Neural progenitor cell (in vitro differentiated cells): ENCODE measurements around the gene PNPLA7. TPM values are rescaled to one million over a fixed set of nuclear protein-coding genes. Genes with fewer than 3 reads are reported as not detected.
A peak's percentile ranks its signal among the peaks of the same experiment; 100 is the strongest.
"Not testable (repeated sequence)": the region's sequence is repeated elsewhere in the genome, so short reads cannot be mapped to it uniquely, and the experiment has no call there.

Experiments used
- DNase-seq: peaks from one replicate; pipeline ENCODE4 v3.0.0-alpha.2; 2016; ENCODE audit warnings: low spot score
- H2AFZ ChIP-seq: fragments of 200-600 bp; sonication (generic); replicated peaks from 2 replicates; pipeline ENCODE4 v1.6.1; 2016; ENCODE audit warnings: antibody characterized with exemption
- H3F3A ChIP-seq: fragments of 200-600 bp; sonication (generic); 2 replicates; pipeline ENCODE4 v1.6.1; 2016; ENCODE audit warnings: antibody characterized with exemption, low read depth
- H3K27ac ChIP-seq: fragments of 200-600 bp; sonication (generic); 2 replicates; pipeline ENCODE4 v1.5.1; 2016; ENCODE audit warnings: mild to moderate bottlenecking
- H3K27me3 ChIP-seq: fragments of 200-600 bp; sonication (generic); 2 replicates; pipeline ENCODE4 v1.6.1; 2016; ENCODE audit warnings: mild to moderate bottlenecking, moderate library complexity
- H3K36me3 ChIP-seq: fragments of 200-600 bp; sonication (generic); 2 replicates; pipeline ENCODE4 v1.5.1; 2016
- H3K4me1 ChIP-seq: fragments of 200-600 bp; sonication (generic); 2 replicates; pipeline ENCODE4 v1.6.1; 2016; ENCODE audit warnings: mixed run types
- H3K4me2 ChIP-seq: fragments of 200-600 bp; sonication (generic); 2 replicates; pipeline ENCODE4 v1.6.1; 2016
- H3K4me3 ChIP-seq: fragments of 200-600 bp; sonication (generic); 2 replicates; pipeline ENCODE4 v1.5.1; 2016
- H3K79me2 ChIP-seq: fragments of 200-600 bp; sonication (generic); 2 replicates; pipeline ENCODE4 v1.6.1; 2016; ENCODE audit warnings: low read depth
- H3K9ac ChIP-seq: fragments of 200-600 bp; sonication (generic); 2 replicates; pipeline ENCODE4 v1.6.1; 2016
- H3K9me3 ChIP-seq: fragments of 200-600 bp; sonication (generic); 2 replicates; pipeline ENCODE4 v1.5.1; 2016; ENCODE audit warnings: low read depth
- H4K20me1 ChIP-seq: fragments of 200-600 bp; sonication (generic); 2 replicates; pipeline ENCODE4 v1.6.1; 2016; ENCODE audit warnings: low read depth
- H3K27ac Mint-ChIP-seq: 3 replicates; pipeline ENCODE4 v1.8.0; 2021; ENCODE audit warnings: mixed read lengths
- H3K27me3 Mint-ChIP-seq: 2 replicates; pipeline ENCODE4 v1.8.0; 2022; ENCODE audit warnings: low read depth, mild to moderate bottlenecking, inconsistent platforms, moderate library complexity, mixed read lengths; ENCODE audit not compliant: insufficient read depth
- H3K36me3 Mint-ChIP-seq: 3 replicates; pipeline ENCODE4 v1.8.0; 2021; ENCODE audit warnings: mixed read lengths
- H3K4me1 Mint-ChIP-seq: 3 replicates; pipeline ENCODE4 v1.8.0; 2021; ENCODE audit warnings: mixed read lengths
- H3K4me3 Mint-ChIP-seq: 3 replicates; pipeline ENCODE4 v1.8.0; 2021; ENCODE audit warnings: mild to moderate bottlenecking, moderate library complexity, mixed read lengths
- H3K9me3 Mint-ChIP-seq: 3 replicates; pipeline ENCODE4 v1.8.0; 2020; ENCODE audit warnings: mixed read lengths
- CTCF ChIP-seq: fragments of 200-600 bp; sonication (generic); IDR thresholded peaks from 2 replicates; pipeline ENCODE4 v1.5.1; 2017; ENCODE audit warnings: antibody characterized with exemption, mild to moderate bottlenecking
- EZH2 ChIP-seq: fragments of 200-600 bp; sonication (generic); IDR thresholded peaks from 2 replicates; pipeline ENCODE4 v1.6.1; 2017; ENCODE audit warnings: antibody characterized with exemption, mild to moderate bottlenecking, moderate library complexity
- EZH2phosphoT487 ChIP-seq: fragments of 200-600 bp; sonication (generic); IDR thresholded peaks from 2 replicates; pipeline ENCODE4 v1.6.1; 2017; ENCODE audit warnings: antibody characterized with exemption
- total RNA-seq: library from RNA; depleted of rRNA; stranded (reverse); fragments of >200 nt; gene quantifications from 2 replicates; pipeline ENCODE4 v1.2.3, GENCODE V29; 2015; ENCODE audit warnings: low replicate concordance

PNPLA7 gene
- total RNA-seq, 1 donor from 2014 or later = 0.13 TPM

- H3K27ac ChIP-seq = no peak overlapping the region
Measured at GRCh38 chr9:137535120-137535428, 15.1 kb downstream of the PNPLA7 start.

DNA sequence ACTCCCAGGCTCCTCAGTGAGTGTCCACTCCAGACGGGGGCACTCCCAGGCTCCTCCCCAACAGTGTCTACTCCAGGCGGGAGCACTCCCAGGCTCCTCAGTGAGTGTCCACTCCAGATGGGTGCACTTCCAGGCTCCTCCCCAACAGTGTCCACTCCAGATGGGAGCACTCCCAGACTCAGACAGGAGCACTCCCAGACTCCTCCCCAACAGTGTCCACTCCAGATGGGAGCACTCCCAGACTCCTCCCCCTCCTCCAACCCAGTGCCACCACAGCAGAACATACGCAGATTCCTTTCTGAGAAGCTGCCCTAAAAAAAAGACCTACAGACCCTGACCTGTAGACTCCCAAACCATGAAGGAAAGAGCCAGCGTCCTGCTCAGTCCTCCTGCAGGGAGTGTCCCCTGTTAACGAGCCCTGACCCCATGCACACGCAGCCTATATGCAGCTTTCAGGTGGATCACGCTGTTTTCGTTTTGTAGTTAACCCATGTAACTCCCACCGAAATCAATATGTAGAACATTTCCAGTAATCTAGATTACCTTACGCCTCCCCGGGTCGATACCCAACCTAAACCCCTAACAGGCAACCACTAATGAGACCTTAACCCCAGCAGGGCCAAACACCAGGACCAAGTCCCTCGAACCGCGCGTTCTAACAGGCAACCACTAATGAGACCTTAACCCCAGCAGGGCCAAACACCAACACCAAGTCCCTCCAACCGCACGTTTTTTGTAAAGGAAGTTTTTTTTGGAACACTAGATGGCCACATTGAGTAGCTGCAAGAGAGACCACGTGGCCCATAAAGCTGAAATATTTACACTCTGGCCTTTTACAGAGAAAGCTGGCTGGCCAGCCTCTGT lies 15.7 kb downstream of the PNPLA7 start:
- Mint-ChIP-seq H3K27ac (peak overlapping the region; percentile 84), H3K27me3 (no peaks in the 10 kb centered on the region), H3K9me3 (peaks cover 3% of the 10 kb centered on the region), H3K36me3 (peaks cover 3% of the 10 kb centered on the region), H3K4me1 (peaks cover 9% of the 10 kb centered on the region), H3K4me3 (peak overlapping the region; percentile 72)
- Histone ChIP-seq H3K4me2 (no peak overlapping the region), H3F3A (no peaks in the 10 kb centered on the region), H3K4me3 (no peak overlapping the region), H3K36me3 (no peaks in the 10 kb centered on the region), H3K79me2 (no peaks in the 10 kb centered on the region), H3K9me3 (no peaks in the 10 kb centered on the region), H3K27me3 (no peaks in the 10 kb centered on the region), H3K27ac (no peak overlapping the region), H3K4me1 (no peaks in the 10 kb centered on the region), H3K9ac (no peak overlapping the region), H4K20me1 (no peaks in the 10 kb centered on the region), H2AFZ (peak overlapping the region; percentile 89)
- DNase-seq = peak; percentile 52
- peak; percentile 59 for TF ChIP-seq CTCF
- TF ChIP-seq EZH2 = no peak

More at GRCh38 chr9:137535120-137535428, 15.1 kb downstream of the PNPLA7 start:
- H3K9me3 Mint-ChIP-seq = peaks cover 3% of the 10 kb centered on the region
- Histone ChIP-seq H3K9ac (no peak overlapping the region), H3K4me2 (no peak overlapping the region), H3K4me3 (no peak overlapping the region), H3K79me2 (no peaks in the 10 kb centered on the region), H3K9me3 (no peaks in the 10 kb centered on the region), H4K20me1 (no peaks in the 10 kb centered on the region), H2AFZ (peak overlapping the region; percentile 89), H3F3A (no peaks in the 10 kb centered on the region), H3K36me3 (no peaks in the 10 kb centered on the region), H3K4me1 (no peaks in the 10 kb centered on the region), H3K27me3 (no peaks in the 10 kb centered on the region)
- H3K27ac Mint-ChIP-seq = no peak overlapping the region
- DNase-seq = no peak
- peaks cover 3% of the 10 kb centered on the region for H3K36me3 Mint-ChIP-seq
- TF ChIP-seq EZH2 (no peak), EZH2phosphoT487 (no peak), CTCF (no peak)
- H3K4me1 Mint-ChIP-seq = peaks cover 9% of the 10 kb centered on the region
- H3K4me3 Mint-ChIP-seq = no peak overlapping the region
- no peaks in the 10 kb centered on the region for H3K27me3 Mint-ChIP-seq

GRCh38 chr9:137532891-137533468 lies 17.2 kb downstream of the PNPLA7 start:
- not testable (repeated sequence) for H3K27me3 ChIP-seq, H3K9me3 ChIP-seq, H3K27me3 Mint-ChIP-seq, H3K4me3 Mint-ChIP-seq, H3K4me2 ChIP-seq, H3K27ac Mint-ChIP-seq, H3K36me3 ChIP-seq, H3K36me3 Mint-ChIP-seq, H3K9me3 Mint-ChIP-seq, H3K4me1 ChIP-seq, H3K9ac ChIP-seq, H3K27ac ChIP-seq, H3K4me3 ChIP-seq, H2AFZ ChIP-seq, H3F3A ChIP-seq, H4K20me1 ChIP-seq, H3K4me1 Mint-ChIP-seq, DNase-seq, H3K79me2 ChIP-seq

GRCh38 chr9:137531099-137531765 lies 19.0 kb downstream of the PNPLA7 start:
- H3K4me3 ChIP-seq = no peak overlapping the region
- no peaks in the 10 kb centered on the region for H3F3A ChIP-seq
- H3K9ac ChIP-seq = no peak overlapping the region
- peaks cover 9% of the 10 kb centered on the region for H3K4me1 Mint-ChIP-seq
- no peak overlapping the region for H3K27ac ChIP-seq
- no peaks in the 10 kb centered on the region for H3K27me3 Mint-ChIP-seq
- DNase-seq = no peak
- TF ChIP-seq CTCF = no peak
- TF ChIP-seq EZH2 = no peak
- TF ChIP-seq EZH2phosphoT487 = no peak
- H3K36me3 ChIP-seq = no peaks in the 10 kb centered on the region
- H4K20me1 ChIP-seq = no peaks in the 10 kb centered on the region
- H3K4me1 ChIP-seq = no peaks in the 10 kb centered on the region
- H3K79me2 ChIP-seq = no peaks in the 10 kb centered on the region
- no peaks in the 10 kb centered on the region for H3K36me3 Mint-ChIP-seq
- H3K9me3 ChIP-seq = no peaks in the 10 kb centered on the region
- H3K4me3 Mint-ChIP-seq = no peak overlapping the region
- no peak overlapping the region for H3K4me2 ChIP-seq
- H2AFZ ChIP-seq = no peak overlapping the region
- H3K9me3 Mint-ChIP-seq = peaks cover 3% of the 10 kb centered on the region
- peak overlapping the region; percentile 32 for H3K27ac Mint-ChIP-seq
- H3K27me3 ChIP-seq = no peaks in the 10 kb centered on the region
